ENCODE data around the gene RPS6KB2.

Gene RPS6KB2

GRCh38 chr11:67431346-67432249, 3.3 kb downstream of the RPS6KB2 start:
- ChIA-PET CTCF (no interaction called here), POLR2A (interaction anchor here (0.7 to 1.2 kb wide), 3 partner anchors 11 to 59 kb away, joined by 3 read pairs; partner anchors contain the start of gene PPP1CA)
- DNase-seq (ENCODE audit: low read depth, low spot score) = no peak
- H3K4me3 ChIP-seq (ENCODE audit: low read depth, low read length) = no peak overlapping the region
- TF ChIP-seq CTCF (IDR thresholded peaks at IDR 0.05; ENCODE audit: insufficient read depth, low read length, missing control alignments) = no peak

GRCh38 chr11:67432655-67433349, 4.5 kb downstream of the RPS6KB2 start:
- DNase-seq (ENCODE audit: low read depth, low spot score) = no peak
- no peak overlapping the region for H3K4me3 ChIP-seq (ENCODE audit: low read depth, low read length)
- ChIA-PET CTCF (no interaction called here), POLR2A (interaction anchor here (0.7 to 0.8 kb wide), 2 partner anchors 10 to 58 kb away, joined by 3 read pairs; no protein-coding TSS in a partner anchor)
- TF ChIP-seq CTCF (IDR thresholded peaks at IDR 0.05; ENCODE audit: insufficient read depth, low read length, missing control alignments) = no peak

- DNase-seq (ENCODE audit: low read depth, low spot score) = no peak
- ChIA-PET POLR2A (no interaction called here), CTCF (no interaction called here)
- H3K4me3 ChIP-seq (ENCODE audit: low read depth, low read length) = no peak overlapping the region
- TF ChIP-seq CTCF (IDR thresholded peaks at IDR 0.05; ENCODE audit: insufficient read depth, low read length, missing control alignments) = no peak
These were observed 5.5 kb downstream of the RPS6KB2 start for GRCh38 chr11:67433536-67434394.

DNA sequence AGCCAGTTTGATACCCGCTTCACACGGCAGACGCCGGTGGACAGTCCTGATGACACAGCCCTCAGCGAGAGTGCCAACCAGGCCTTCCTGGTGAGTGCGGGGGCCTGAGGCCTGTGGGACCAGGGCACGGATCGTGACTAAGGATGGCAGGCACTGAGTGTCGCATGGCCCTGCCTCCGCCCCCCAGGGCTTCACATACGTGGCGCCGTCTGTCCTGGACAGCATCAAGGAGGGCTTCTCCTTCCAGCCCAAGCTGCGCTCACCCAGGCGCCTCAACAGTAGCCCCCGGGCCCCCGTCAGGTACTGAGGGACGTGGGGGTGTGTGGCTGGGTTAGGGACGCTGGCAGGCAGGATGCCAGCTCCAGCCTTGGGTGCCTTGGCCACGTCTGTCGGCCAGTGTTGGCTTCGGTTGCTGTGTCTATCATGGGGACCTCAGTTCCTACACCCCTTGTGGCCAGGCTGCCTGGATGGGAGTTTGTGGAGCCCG, 6.1 kb downstream of the RPS6KB2 start:
- no peak overlapping the region for H3K4me3 ChIP-seq (ENCODE audit: low read depth, low read length)
- POLR2A ChIA-PET = no interaction called here
- no peak for TF ChIP-seq CTCF (IDR thresholded peaks at IDR 0.05; ENCODE audit: insufficient read depth, low read length, missing control alignments)
- DNase-seq (ENCODE audit: low read depth, low spot score) = no peak
- CTCF ChIA-PET = no interaction called here

GRCh38 chr11:67435031-67435726, 6.9 kb downstream of the RPS6KB2 start:
- H3K4me3 ChIP-seq (ENCODE audit: low read depth, low read length) = no peak overlapping the region
- CTCF ChIA-PET = no interaction called here
- TF ChIP-seq CTCF (IDR thresholded peaks at IDR 0.05; ENCODE audit: insufficient read depth, low read length, missing control alignments) = no peak
- no peak for DNase-seq (ENCODE audit: low read depth, low spot score)
- POLR2A ChIA-PET = no interaction called here
